HEK293 (cell line): ENCODE data around the gene SCAMP2.

Source experiments
- CTCF ChIA-PET: fragments of 350-600 bp; formaldehyde crosslinking; extraction: SDS; loops from one replicate; lab custom pipeline; 2021; ENCODE audit warnings: antibody characterized with exemption; lab: Yijun Ruan, JAX
- POLR2A ChIA-PET: fragments of 300-600 bp; formaldehyde crosslinking; extraction: SDS; loops from one replicate; lab custom pipeline; 2020; ENCODE audit warnings: antibody characterized with exemption, inconsistent platforms; lab: Yijun Ruan, JAX
- H3K27ac ChIP-seq: fragments of 200-500 bp; sonication (Bioruptor generic); 2 replicates; pipeline ENCODE4 v1.5.1; 2014; ENCODE audit warnings: low read depth, low read length, control low read depth, inconsistent platforms; ENCODE audit errors: extremely low read depth
- H3K36me3 ChIP-seq, 2 experiments: fragments of 200-500 bp in 1 of 2; sonication (Bioruptor generic) in 1 of 2; 1 replicate in 1 of 2; 2 replicates in 1 of 2; pipeline ENCODE4 v1.5.1; 2014 to 2017; ENCODE audit warnings: inconsistent platforms in 2 of 2, low read length in 2 of 2; ENCODE audit not compliant: control insufficient read depth in 2 of 2, insufficient read depth in 1 of 2
- H3K4me1 ChIP-seq: fragments of 200-500 bp; sonication (Bioruptor generic); 2 replicates; pipeline ENCODE4 v1.5.1; 2014; ENCODE audit warnings: mild to moderate bottlenecking, low read length, inconsistent platforms; ENCODE audit not compliant: control insufficient read depth, insufficient read depth
- H3K4me3 ChIP-seq: 2 replicates; pipeline ENCODE4 v1.5.1; 2011; ENCODE audit warnings: low read depth, mild to moderate bottlenecking, control low read depth, low read length, moderate library complexity
- H3K9me3 ChIP-seq: fragments of 200-500 bp; sonication (Bioruptor generic); 2 replicates; pipeline ENCODE4 v1.5.1; 2014; ENCODE audit warnings: low read depth, low read length, inconsistent platforms; ENCODE audit not compliant: control insufficient read depth, insufficient read depth
- EGR2 ChIP-seq: fragments of 450-650 bp; formaldehyde crosslinking; IDR thresholded peaks from 2 replicates; pipeline ENCODE4 v1.5.1; 2016; ENCODE audit warnings: low read depth, missing biosample characterization, missing genetic modification characterization
- RBAK ChIP-seq: fragments of 450-650 bp; formaldehyde crosslinking; IDR thresholded peaks from 2 replicates; pipeline ENCODE4 v1.5.1; 2016; ENCODE audit warnings: missing biosample characterization, missing genetic modification characterization
- ZFHX2 ChIP-seq: fragments of 450-650 bp; formaldehyde crosslinking; conservative IDR thresholded peaks from 2 replicates; pipeline ENCODE4 v1.5.1; 2016; ENCODE audit warnings: missing biosample characterization, missing genetic modification characterization
- ZNF138 ChIP-seq: fragments of 450-650 bp; formaldehyde crosslinking; IDR thresholded peaks from 2 replicates; pipeline ENCODE4 v1.5.1; 2016; ENCODE audit warnings: missing biosample characterization, missing genetic modification characterization, borderline replicate concordance
- ZNF23 ChIP-seq: fragments of 450-650 bp; formaldehyde crosslinking; IDR thresholded peaks from 2 replicates; pipeline ENCODE4 v1.5.1; 2016; ENCODE audit warnings: missing biosample characterization, missing genetic modification characterization, borderline replicate concordance
- ZNF473 ChIP-seq: fragments of 450-650 bp; formaldehyde crosslinking; IDR thresholded peaks from 2 replicates; pipeline ENCODE4 v1.5.1; 2017; ENCODE audit warnings: missing biosample characterization, missing genetic modification characterization
- ZNF548 ChIP-seq: fragments of 450-650 bp; formaldehyde crosslinking; IDR thresholded peaks from 2 replicates; pipeline ENCODE4 v1.5.1; 2016; ENCODE audit warnings: missing biosample characterization, missing genetic modification characterization
- ZNF670 ChIP-seq: fragments of 450-650 bp; formaldehyde crosslinking; IDR thresholded peaks from 2 replicates; pipeline ENCODE4 v1.5.1; 2016; ENCODE audit warnings: missing biosample characterization, missing genetic modification characterization, low read depth
- ZNF776 ChIP-seq: fragments of 450-650 bp; formaldehyde crosslinking; IDR thresholded peaks from 2 replicates; pipeline ENCODE4 v1.5.0; 2017; ENCODE audit warnings: missing biosample characterization, missing genetic modification characterization, borderline replicate concordance
- TF ChIP-seq, protein P1 (sequence below): fragments of 450-650 bp; formaldehyde crosslinking; IDR thresholded peaks from 2 replicates; pipeline ENCODE4 v1.5.1; 2017; ENCODE audit warnings: missing biosample characterization, missing genetic modification characterization
- TF ChIP-seq, protein P2 (sequence below): fragments of 450-650 bp; formaldehyde crosslinking; IDR thresholded peaks from 2 replicates; pipeline ENCODE4 v1.5.1; 2016; ENCODE audit warnings: missing biosample characterization, missing genetic modification characterization
- TF ChIP-seq, protein P3 (sequence below): fragments of 450-650 bp; formaldehyde crosslinking; IDR thresholded peaks from 2 replicates; pipeline ENCODE4 v1.5.1; 2016; ENCODE audit warnings: missing biosample characterization, missing genetic modification characterization
- TF ChIP-seq, protein P4 (sequence below): fragments of 450-650 bp; IDR thresholded peaks from 2 replicates; pipeline ENCODE4 v1.5.1; 2018; ENCODE audit warnings: missing biosample characterization, mild to moderate bottlenecking, missing genetic modification characterization
- TF ChIP-seq, protein P5 (sequence below): fragments of 450-650 bp; formaldehyde crosslinking; IDR thresholded peaks from 2 replicates; pipeline ENCODE4 v1.5.0; 2017; ENCODE audit warnings: missing biosample characterization, missing genetic modification characterization, borderline replicate concordance
- TF ChIP-seq, protein P6 (sequence below): fragments of 450-650 bp; formaldehyde crosslinking; IDR thresholded peaks from 2 replicates; pipeline ENCODE4 v1.5.1; 2016; ENCODE audit warnings: missing biosample characterization, missing genetic modification characterization

SCAMP2 gene

DNA sequence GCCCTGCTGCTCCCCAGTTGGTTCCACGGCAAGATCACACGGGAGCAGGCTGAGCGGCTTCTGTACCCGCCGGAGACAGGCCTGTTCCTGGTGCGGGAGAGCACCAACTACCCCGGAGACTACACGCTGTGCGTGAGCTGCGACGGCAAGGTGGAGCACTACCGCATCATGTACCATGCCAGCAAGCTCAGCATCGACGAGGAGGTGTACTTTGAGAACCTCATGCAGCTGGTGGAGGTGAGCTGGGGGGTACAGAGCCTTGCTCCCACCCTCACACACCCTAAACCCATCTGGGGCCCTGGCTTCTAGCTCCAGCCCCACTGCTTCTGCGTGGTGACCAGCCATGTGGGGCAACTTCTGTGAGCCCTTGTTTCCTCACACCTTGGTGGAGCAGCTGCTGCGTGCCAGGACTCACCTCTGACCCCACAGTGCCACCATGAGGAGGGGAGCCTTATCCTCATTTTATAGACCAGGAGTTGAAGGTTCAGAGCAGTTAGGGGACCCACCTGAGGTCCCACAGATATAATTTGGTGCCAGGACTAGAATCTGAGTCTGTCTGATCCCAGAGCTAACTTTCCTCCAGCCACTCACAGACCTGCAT lies 73.8 kb downstream of the SCAMP2 start (continued):
- TF ChIP-seq, protein P1, sequence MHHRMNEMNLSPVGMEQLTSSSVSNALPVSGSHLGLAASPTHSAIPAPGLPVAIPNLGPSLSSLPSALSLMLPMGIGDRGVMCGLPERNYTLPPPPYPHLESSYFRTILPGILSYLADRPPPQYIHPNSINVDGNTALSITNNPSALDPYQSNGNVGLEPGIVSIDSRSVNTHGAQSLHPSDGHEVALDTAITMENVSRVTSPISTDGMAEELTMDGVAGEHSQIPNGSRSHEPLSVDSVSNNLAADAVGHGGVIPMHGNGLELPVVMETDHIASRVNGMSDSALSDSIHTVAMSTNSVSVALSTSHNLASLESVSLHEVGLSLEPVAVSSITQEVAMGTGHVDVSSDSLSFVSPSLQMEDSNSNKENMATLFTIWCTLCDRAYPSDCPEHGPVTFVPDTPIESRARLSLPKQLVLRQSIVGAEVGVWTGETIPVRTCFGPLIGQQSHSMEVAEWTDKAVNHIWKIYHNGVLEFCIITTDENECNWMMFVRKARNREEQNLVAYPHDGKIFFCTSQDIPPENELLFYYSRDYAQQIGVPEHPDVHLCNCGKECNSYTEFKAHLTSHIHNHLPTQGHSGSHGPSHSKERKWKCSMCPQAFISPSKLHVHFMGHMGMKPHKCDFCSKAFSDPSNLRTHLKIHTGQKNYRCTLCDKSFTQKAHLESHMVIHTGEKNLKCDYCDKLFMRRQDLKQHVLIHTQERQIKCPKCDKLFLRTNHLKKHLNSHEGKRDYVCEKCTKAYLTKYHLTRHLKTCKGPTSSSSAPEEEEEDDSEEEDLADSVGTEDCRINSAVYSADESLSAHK (tag by site-specific recombination) = no peak
- TF ChIP-seq, protein P2, sequence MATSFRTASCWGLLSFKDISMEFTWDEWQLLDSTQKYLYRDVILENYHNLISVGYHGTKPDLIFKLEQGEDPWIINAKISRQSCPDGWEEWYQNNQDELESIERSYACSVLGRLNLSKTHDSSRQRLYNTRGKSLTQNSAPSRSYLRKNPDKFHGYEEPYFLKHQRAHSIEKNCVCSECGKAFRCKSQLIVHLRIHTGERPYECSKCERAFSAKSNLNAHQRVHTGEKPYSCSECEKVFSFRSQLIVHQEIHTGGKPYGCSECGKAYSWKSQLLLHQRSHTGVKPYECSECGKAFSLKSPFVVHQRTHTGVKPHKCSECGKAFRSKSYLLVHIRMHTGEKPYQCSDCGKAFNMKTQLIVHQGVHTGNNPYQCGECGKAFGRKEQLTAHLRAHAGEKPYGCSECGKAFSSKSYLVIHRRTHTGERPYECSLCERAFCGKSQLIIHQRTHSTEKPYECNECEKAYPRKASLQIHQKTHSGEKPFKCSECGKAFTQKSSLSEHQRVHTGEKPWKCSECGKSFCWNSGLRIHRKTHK = no peak
- TF ChIP-seq ZNF138 (tag by site-specific recombination) = no peak
- TF ChIP-seq, protein P3, sequence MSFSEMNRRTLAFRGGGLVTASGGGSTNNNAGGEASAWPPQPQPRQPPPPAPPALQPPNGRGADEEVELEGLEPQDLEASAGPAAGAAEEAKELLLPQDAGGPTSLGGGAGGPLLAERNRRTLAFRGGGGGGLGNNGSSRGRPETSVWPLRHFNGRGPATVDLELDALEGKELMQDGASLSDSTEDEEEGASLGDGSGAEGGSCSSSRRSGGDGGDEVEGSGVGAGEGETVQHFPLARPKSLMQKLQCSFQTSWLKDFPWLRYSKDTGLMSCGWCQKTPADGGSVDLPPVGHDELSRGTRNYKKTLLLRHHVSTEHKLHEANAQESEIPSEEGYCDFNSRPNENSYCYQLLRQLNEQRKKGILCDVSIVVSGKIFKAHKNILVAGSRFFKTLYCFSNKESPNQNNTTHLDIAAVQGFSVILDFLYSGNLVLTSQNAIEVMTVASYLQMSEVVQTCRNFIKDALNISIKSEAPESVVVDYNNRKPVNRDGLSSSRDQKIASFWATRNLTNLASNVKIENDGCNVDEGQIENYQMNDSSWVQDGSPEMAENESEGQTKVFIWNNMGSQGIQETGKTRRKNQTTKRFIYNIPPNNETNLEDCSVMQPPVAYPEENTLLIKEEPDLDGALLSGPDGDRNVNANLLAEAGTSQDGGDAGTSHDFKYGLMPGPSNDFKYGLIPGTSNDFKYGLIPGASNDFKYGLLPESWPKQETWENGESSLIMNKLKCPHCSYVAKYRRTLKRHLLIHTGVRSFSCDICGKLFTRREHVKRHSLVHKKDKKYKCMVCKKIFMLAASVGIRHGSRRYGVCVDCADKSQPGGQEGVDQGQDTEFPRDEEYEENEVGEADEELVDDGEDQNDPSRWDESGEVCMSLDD = no peak
- TF ChIP-seq, protein P4, sequence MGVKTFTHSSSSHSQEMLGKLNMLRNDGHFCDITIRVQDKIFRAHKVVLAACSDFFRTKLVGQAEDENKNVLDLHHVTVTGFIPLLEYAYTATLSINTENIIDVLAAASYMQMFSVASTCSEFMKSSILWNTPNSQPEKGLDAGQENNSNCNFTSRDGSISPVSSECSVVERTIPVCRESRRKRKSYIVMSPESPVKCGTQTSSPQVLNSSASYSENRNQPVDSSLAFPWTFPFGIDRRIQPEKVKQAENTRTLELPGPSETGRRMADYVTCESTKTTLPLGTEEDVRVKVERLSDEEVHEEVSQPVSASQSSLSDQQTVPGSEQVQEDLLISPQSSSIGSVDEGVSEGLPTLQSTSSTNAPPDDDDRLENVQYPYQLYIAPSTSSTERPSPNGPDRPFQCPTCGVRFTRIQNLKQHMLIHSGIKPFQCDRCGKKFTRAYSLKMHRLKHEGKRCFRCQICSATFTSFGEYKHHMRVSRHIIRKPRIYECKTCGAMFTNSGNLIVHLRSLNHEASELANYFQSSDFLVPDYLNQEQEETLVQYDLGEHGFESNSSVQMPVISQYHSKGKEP (tag by site-specific recombination) = no peak
- TF ChIP-seq, protein P5, sequence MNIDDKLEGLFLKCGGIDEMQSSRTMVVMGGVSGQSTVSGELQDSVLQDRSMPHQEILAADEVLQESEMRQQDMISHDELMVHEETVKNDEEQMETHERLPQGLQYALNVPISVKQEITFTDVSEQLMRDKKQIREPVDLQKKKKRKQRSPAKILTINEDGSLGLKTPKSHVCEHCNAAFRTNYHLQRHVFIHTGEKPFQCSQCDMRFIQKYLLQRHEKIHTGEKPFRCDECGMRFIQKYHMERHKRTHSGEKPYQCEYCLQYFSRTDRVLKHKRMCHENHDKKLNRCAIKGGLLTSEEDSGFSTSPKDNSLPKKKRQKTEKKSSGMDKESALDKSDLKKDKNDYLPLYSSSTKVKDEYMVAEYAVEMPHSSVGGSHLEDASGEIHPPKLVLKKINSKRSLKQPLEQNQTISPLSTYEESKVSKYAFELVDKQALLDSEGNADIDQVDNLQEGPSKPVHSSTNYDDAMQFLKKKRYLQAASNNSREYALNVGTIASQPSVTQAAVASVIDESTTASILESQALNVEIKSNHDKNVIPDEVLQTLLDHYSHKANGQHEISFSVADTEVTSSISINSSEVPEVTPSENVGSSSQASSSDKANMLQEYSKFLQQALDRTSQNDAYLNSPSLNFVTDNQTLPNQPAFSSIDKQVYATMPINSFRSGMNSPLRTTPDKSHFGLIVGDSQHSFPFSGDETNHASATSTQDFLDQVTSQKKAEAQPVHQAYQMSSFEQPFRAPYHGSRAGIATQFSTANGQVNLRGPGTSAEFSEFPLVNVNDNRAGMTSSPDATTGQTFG (tag by site-specific recombination) = no peak

DNA sequence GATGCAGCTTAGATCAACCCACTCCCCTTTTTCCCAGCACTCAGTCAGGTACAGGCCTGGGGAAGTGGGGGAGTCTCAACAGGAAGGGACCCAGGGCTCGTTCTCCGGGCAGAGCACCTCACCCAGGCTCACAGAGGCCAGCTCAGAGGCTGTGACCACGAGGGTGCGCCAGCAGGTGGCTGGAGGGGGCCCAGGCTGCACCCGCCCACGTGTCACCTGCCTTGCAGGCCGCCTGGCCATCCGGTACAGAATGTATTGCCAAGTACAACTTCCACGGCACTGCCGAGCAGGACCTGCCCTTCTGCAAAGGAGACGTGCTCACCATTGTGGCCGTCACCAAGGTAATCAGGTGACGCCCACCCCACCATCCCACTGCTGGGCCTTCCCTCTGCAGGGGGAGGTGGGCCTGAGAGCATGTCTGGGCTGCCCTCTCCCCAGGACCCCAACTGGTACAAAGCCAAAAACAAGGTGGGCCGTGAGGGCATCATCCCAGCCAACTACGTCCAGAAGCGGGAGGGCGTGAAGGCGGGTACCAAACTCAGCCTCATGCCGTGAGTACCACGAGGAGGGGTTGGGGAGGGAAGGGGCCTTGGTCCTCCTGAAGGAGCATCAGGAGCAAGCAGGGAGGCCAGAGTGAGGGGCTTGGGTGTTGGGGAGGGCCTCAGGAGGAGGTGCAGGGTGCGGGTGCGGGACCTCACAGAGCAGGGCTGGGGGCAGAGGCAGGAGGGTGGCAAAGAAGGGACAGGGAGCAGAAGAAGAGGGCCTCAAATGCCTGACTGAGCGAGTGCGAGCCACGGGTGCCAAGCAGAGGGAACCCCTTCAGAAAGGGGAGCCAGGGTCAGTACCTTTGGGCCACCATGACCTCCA lies 74.5 kb downstream of the SCAMP2 start:
- Histone ChIP-seq H3K4me3 (no peak overlapping the region), H3K27ac (no peak overlapping the region), H3K9me3 (no peaks in the 10 kb centered on the region), H3K36me3 (peaks cover 20 to 66% of the 10 kb centered on the region in 2 experiments; a peak in 2 of 3 replicates), H3K4me1 (no peaks in the 10 kb centered on the region)
- CTCF ChIA-PET = interaction anchor here (0.5 to 25.7 kb wide), 12 partner anchors 11 to 955 kb away, joined by 3 to 649 read pairs (median 6); partner anchors contain the start of gene CSK
- POLR2A ChIA-PET = no interaction called here
- TF ChIP-seq, protein P6, sequence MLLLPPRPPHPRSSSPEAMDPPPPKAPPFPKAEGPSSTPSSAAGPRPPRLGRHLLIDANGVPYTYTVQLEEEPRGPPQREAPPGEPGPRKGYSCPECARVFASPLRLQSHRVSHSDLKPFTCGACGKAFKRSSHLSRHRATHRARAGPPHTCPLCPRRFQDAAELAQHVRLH (tag by site-specific recombination) = no peak
- TF ChIP-seq ZNF23 (tag by site-specific recombination) (no peak), EGR2 (tag by site-specific recombination) (peak; percentile 33; the same call in 1 of the 2 replicates), ZNF548 (no peak), RBAK (tag by site-specific recombination) (no peak), ZNF670 (tag by site-specific recombination) (no peak), ZNF473 (tag by site-specific recombination) (no peak), ZFHX2 (tag by site-specific recombination) (peak; percentile 65), ZNF776 (tag by site-specific recombination) (no peak)
- TF ChIP-seq, protein P4 (tag by site-specific recombination) = no peak
- TF ChIP-seq, protein P5 (tag by site-specific recombination) = no peak
